GM12878 (cell line): ENCODE measurements around the gene ZNF646. TPM values are rescaled to one million over a fixed set of nuclear protein-coding genes. Genes with fewer than 3 reads are reported as not detected.

ENCODE experiments used
- ATAC-seq: fragments of 200-7000 bp; cut with Tn5 transposase; 3 replicates; pipeline ENCODE4 v1.9.1; 2020; ENCODE audit warnings: mild to moderate bottlenecking, moderate library complexity
- BruUV-seq: library from RNA; stranded (reverse); fragments of 400-500 nt; replicated peaks from 2 replicates; lab custom pipeline; 2021; lab: Mats Ljungman, UMichigan
- CTCF ChIA-PET: fragments of 300-600 bp; sonication (Branson Sonifier 250); formaldehyde crosslinking; extraction: SDS; loops from one replicate; lab custom pipeline; 2021; ENCODE audit warnings: inconsistent platforms; lab: Yijun Ruan, JAX
- POLR2A ChIA-PET: fragments of 350-600 bp; formaldehyde crosslinking; extraction: SDS; loops from one replicate; lab custom pipeline; 2021; ENCODE audit warnings: inconsistent platforms; lab: Charles Lee
- RAD21 ChIA-PET: fragments of 300-600 bp; sonication (Branson Sonifier 250); formaldehyde crosslinking; loops from one replicate; lab custom pipeline; 2023; ENCODE audit warnings: antibody characterized with exemption; ENCODE audit not compliant: unreplicated experiment; lab: Charles Lee
- SMC1A ChIA-PET: fragments of 300-600 bp; sonication (Branson Sonifier 250); formaldehyde crosslinking; loops from one replicate; lab custom pipeline; 2023; ENCODE audit not compliant: unreplicated experiment, uncharacterized antibody; lab: Charles Lee
- DNase-seq: peaks from one replicate; pipeline ENCODE4 v3.0.0-alpha.2; 2011; ENCODE audit warnings: low read depth, low spot score
- FAIRE-seq: peaks from 3 replicates; lab custom pipeline; 2011; peaks lifted over from hg19 to GRCh38; lab: Jason Lieb, UNC
- H2AFZ ChIP-seq: 2 replicates; pipeline ENCODE4 v1.6.0; 2011; ENCODE audit warnings: low read depth, low read length, control low read depth; ENCODE audit not compliant: control insufficient read depth
- H3K27ac ChIP-seq: 2 replicates; pipeline ENCODE4 v1.5.1; 2011; ENCODE audit warnings: control low read depth; ENCODE audit not compliant: control insufficient read depth, insufficient read depth
- H3K27me3 ChIP-seq, 2 experiments: replicated peaks in 1 of 2; 2 replicates each; pipeline versions ENCODE4 v1.6.0 to v1.6.1; 2011; ENCODE audit warnings: low read length in 1 of 2; ENCODE audit not compliant: control insufficient read depth in 2 of 2, insufficient read depth in 2 of 2
- H3K36me3 ChIP-seq, 2 experiments: 2 replicates each; pipeline ENCODE4 v1.5.1; 2011; ENCODE audit warnings: low read length in 1 of 2; ENCODE audit not compliant: control insufficient read depth in 2 of 2, insufficient read depth in 2 of 2
- H3K4me1 ChIP-seq: 2 replicates; pipeline ENCODE4 v1.6.1; 2011; ENCODE audit warnings: mild to moderate bottlenecking, low read length, moderate library complexity, mixed read lengths; ENCODE audit not compliant: control insufficient read depth, insufficient read depth
- H3K4me2 ChIP-seq: 2 replicates; pipeline ENCODE4 v1.6.0; 2011; ENCODE audit warnings: control low read depth; ENCODE audit not compliant: control insufficient read depth, insufficient read depth
- H3K4me3 ChIP-seq: fragments of 200-600 bp; sonication (generic); 2 replicates; pipeline ENCODE4 v1.5.1; 2016
- H3K79me2 ChIP-seq: 2 replicates; pipeline ENCODE4 v1.6.0; 2011; ENCODE audit warnings: low read length; ENCODE audit not compliant: control insufficient read depth, insufficient read depth
- H3K9ac ChIP-seq: 2 replicates; pipeline ENCODE4 v1.8.0; 2011; ENCODE audit warnings: low read length, control low read depth, mixed read lengths; ENCODE audit not compliant: control insufficient read depth, insufficient read depth
- H3K9me3 ChIP-seq: replicated peaks from 3 replicates; pipeline ENCODE4 v1.5.1; 2011; ENCODE audit warnings: mild to moderate bottlenecking, low read length; ENCODE audit not compliant: control insufficient read depth, insufficient read depth
- H4K20me1 ChIP-seq: 2 replicates; pipeline ENCODE4 v1.6.0; 2011; ENCODE audit not compliant: control insufficient read depth, insufficient read depth
- ASH2L ChIP-seq: fragments of 300-600, 200-600 bp; sonication (generic); IDR thresholded peaks from 2 replicates; pipeline ENCODE4 v1.6.1; 2017; ENCODE audit warnings: low read depth, mild to moderate bottlenecking, borderline replicate concordance
- EZH2 ChIP-seq: IDR thresholded peaks from 2 replicates; pipeline ENCODE4 v1.6.1; 2012; ENCODE audit warnings: low read depth, mild to moderate bottlenecking, control low read depth, inconsistent platforms, low read length, borderline replicate concordance; ENCODE audit not compliant: control insufficient read depth
- IRF5 ChIP-seq: fragments of 450-650 bp; IDR thresholded peaks from 2 replicates; pipeline ENCODE4 v1.6.1; 2017; ENCODE audit warnings: borderline replicate concordance
- JUNB ChIP-seq: IDR thresholded peaks from 2 replicates; pipeline ENCODE4 v1.6.1; 2016; ENCODE audit warnings: antibody characterized with exemption, mild to moderate bottlenecking
- MEF2B ChIP-seq: fragments of 450-650 bp; IDR thresholded peaks from 2 replicates; pipeline ENCODE4 v1.6.1; 2018; ENCODE audit warnings: mild to moderate bottlenecking, moderate library complexity; ENCODE audit not compliant: partially characterized antibody, poor library complexity, severe bottlenecking
- RELB ChIP-seq: fragments of 450-650 bp; IDR thresholded peaks from 2 replicates; pipeline ENCODE4 v1.6.1; 2017; ENCODE audit warnings: low read depth, mild to moderate bottlenecking, moderate library complexity
- STAT3 ChIP-seq: IDR thresholded peaks from 2 replicates; pipeline ENCODE4 v1.6.1; 2011; ENCODE audit warnings: low read depth, low read length, improper control_type of control experiment
- ZBTB11 ChIP-seq: fragments of 450-650 bp; formaldehyde crosslinking; IDR thresholded peaks from 2 replicates; pipeline ENCODE4 v1.5.0; 2022; ENCODE audit warnings: mild to moderate bottlenecking, missing genetic modification characterization
- ZNF217 ChIP-seq: fragments of 450-650 bp; IDR thresholded peaks from 2 replicates; pipeline ENCODE4 v1.6.1; 2017; ENCODE audit warnings: antibody characterized with exemption, mild to moderate bottlenecking
- ZNF592 ChIP-seq: fragments of 450-650 bp; IDR thresholded peaks from 2 replicates; pipeline ENCODE4 v1.6.1; 2017; ENCODE audit warnings: mild to moderate bottlenecking, moderate library complexity
- ZNF622 ChIP-seq: fragments of 450-650 bp; IDR thresholded peaks from 2 replicates; pipeline ENCODE4 v1.6.1; 2017; ENCODE audit warnings: mild to moderate bottlenecking, inconsistent platforms
- WGBS: methylation state at CpG from one replicate; pipeline ENCODE4 v1.1.6; 2016; ENCODE audit warnings: low lambda C conversion rate; ENCODE audit not compliant: insufficient replicate concordance, insufficient coverage; ENCODE audit errors: missing lambda C conversion rate; 5-methylcytosine and 5-hydroxymethylcytosine counted together
- in situ Hi-C: fragments of 300-500 bp; cut with MboI; formaldehyde crosslinking; loops from 9 replicates; pipeline ENCODE4 v1.14.3; 2018; ENCODE audit warnings: mixed read lengths
- intact Hi-C: fragments of 100-400 bp; cut with micrococcal nuclease; formaldehyde crosslinking; loops from one replicate; pipeline ENCODE4 v1.14.2; 2022; ENCODE audit not compliant: unreplicated experiment
- polyA plus RNA-seq, 11 experiments: library from polyadenylated mRNA; depleted of rRNA in 4 of 11; unstranded in 6 of 11; stranded (reverse) in 5 of 11; fragments of >200 nt; fragmentation: Nextera tagmentation in 4 of 11; fragmentation: Illumina TruSeq in 1 of 11; extraction: Ambion mirVana in 4 of 11; extraction: Trizol in 1 of 11; gene quantifications; 1 replicate in 1 of 11; 2 replicates in 10 of 11; pipeline versions ENCODE4 v1.2.1 to v1.2.3, GENCODE V29; 2011 to 2016; ENCODE audit warnings: inconsistent platforms in 2 of 11, missing spikeins in 2 of 11, low read depth in 1 of 11
- total RNA-seq, 4 experiments: library from RNA; depleted of rRNA in 3 of 4; stranded (reverse); fragments of >200 nt in 3 of 4; fragmentation: Illumina TruSeq in 1 of 4; extraction: Trizol in 1 of 4; gene quantifications; 2 replicates each; pipeline versions ENCODE4 v1.2.1 to v1.2.3, GENCODE V29; 2013 to 2021

The ZNF646 gene
- total and polyA plus RNA-seq, 10 of the 15 experiments (the other 5 are each of a cell fraction or from before 2014, with no cell fraction given): 0.10 to 21.8 (median 6.4) TPM

- intact Hi-C loops: no loop called here
- H3K36me3 ChIP-seq: no peaks in the 10 kb centered on the region
- WGBS: 42% methylated on average over 5 of the region's 5 CpGs
- in situ Hi-C loops: no loop called here
- no peaks in the 10 kb centered on the region for H3K27me3 ChIP-seq
- ChIA-PET RAD21 (interaction anchor here (0.7 kb wide), 1 partner anchor 13 kb away, joined by 3 read pairs; no protein-coding TSS in a partner anchor), CTCF (no interaction called here), POLR2A (no interaction called here), SMC1A (interaction anchor here (0.6 kb wide), 1 partner anchor 25 kb away, joined by 3 read pairs; no protein-coding TSS in a partner anchor)
- H3K79me2 ChIP-seq: no peaks in the 10 kb centered on the region
- no peak overlapping the region for H3K4me2 ChIP-seq
- H4K20me1 ChIP-seq: no peaks in the 10 kb centered on the region
- H3K4me3 ChIP-seq: no peak overlapping the region
- no peaks in the 10 kb centered on the region for H3K9me3 ChIP-seq
- ATAC-seq: no peak
- BruUV-seq: no TSS peak
- H3K9ac ChIP-seq: no peak overlapping the region
- no peak for DNase-seq
- FAIRE-seq: no peak
- H3K4me1 ChIP-seq: no peaks in the 10 kb centered on the region
- no peak overlapping the region for H2AFZ ChIP-seq
- no peak overlapping the region for H3K27ac ChIP-seq
- TF ChIP-seq ZNF622 (no peak), RELB (no peak), MEF2B (no peak), ZNF592 (no peak), ZNF217 (no peak), STAT3 (no peak), JUNB (no peak), EZH2 (no peak), ZBTB11 (CRISPR knock-in tag) (no peak), ASH2L (no peak), IRF5 (no peak)
Measured at GRCh38 chr16:31025339-31025738, 48.9 kb upstream of the ZNF646 start.
